ENCODE data around the gene SOX6.

SOX6 gene

GRCh38 chr11:15985127-15985859 lies 371.1 kb downstream of the SOX6 start:
- DNase-seq, result no peak

GRCh38 chr11:15981292-15981691 lies 375.1 kb downstream of the SOX6 start:
- no peak for DNase-seq

DNA sequence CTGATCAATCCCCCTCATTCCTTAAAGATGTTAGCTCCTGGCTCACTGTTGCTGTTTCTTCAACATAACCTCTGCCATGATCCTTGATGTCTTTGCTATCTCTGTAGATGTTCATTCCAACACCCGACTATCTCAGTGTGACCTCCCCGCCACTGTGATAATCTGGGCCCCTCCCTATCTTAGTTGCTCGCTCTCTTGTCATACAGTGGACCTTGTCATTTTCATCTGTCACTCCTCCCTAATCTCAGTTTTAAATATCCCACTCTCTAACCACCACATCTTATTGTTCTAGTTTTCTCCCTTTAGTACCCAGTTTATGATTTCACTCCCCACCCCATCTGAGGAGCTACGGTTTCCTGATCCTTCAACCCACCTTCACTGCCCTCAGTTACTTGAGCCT lies 379.2 kb downstream of the SOX6 start:
- DNase-seq, result no peak

- no peak for DNase-seq
Observed at GRCh38 chr11:15976433-15977045, 379.8 kb downstream of the SOX6 start.

GRCh38 chr11:15975742-15976141 lies 380.6 kb downstream of the SOX6 start:
- no peak for DNase-seq

DNA sequence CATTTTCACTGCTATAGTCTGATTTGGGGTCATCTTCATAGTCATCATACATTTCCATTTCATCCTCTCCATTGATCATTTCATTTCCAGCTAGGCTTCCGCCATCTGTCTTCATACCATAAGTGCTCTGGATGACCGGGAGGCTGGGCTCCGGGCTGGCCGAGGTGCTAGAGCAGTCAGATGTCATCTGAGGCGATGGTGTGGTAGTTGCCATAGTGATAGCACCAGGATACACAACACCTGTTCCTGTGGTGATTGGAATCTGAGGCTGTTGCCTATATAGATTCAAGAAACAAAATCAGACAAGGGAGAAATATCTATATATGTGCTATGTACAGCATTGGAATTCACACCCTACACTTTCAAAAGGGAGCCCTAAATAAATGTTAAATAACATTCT lies 383.5 kb downstream of the SOX6 start:
- DNase-seq, result no peak

DNA sequence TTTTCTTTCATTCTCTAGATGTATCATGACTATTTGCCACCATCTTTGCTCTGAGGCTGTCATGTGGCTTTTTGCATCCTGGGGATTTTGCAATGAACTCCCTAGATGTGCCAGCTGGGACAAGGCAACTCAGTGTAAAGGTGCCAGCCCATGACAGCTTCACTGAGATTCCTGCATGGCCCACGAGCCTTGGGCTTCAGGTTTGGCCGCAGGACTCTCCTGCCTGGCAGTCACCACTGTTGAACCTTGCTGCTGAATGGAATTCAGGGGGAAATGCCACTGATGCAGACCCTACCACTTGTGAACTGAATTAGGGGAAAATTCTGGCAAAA lies 385.2 kb downstream of the SOX6 start:
- DNase-seq, result no peak

GRCh38 chr11:15970506-15971214 lies 385.7 kb downstream of the SOX6 start:
- DNase-seq, result no peak

- DNase-seq, result no peak
Observed at GRCh38 chr11:15969701-15970329, 386.5 kb downstream of the SOX6 start.

- peak; percentile 54 for DNase-seq
Observed at GRCh38 chr11:15969281-15969680, 387.1 kb downstream of the SOX6 start.

DNA sequence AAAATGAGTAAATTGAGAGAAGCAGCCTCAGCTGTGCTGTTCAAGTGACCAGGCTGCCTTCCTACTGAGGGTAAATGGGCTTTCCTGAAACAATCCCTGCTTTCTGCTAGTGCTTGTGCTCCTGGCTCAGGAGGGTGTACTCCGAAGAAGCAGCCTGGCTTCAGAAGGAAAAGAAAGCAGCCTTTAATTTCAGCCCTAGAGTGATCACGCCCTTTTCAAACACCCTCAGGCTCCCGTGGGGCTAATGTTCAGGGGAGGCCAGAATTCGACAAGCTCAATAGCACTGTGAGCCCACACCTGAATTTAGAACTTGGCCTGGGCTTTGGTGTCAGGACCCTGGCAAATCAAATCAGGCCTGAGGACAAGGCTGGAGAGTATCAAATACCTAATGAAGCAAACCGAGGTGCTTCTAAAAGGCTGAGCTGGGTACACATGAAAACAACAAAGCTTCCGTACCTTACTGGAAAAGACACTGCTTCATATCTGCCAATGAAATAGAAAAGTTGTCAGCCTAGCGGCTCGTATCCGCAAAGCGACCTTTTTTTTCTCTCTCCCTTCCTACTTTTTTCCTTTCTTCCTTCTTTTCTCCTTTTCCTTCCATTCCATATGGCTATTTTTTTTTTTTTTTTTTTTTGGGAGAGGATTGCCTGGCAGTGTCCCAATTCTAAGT lies 387.8 kb downstream of the SOX6 start:
- DNase-seq, result no peak

DNA sequence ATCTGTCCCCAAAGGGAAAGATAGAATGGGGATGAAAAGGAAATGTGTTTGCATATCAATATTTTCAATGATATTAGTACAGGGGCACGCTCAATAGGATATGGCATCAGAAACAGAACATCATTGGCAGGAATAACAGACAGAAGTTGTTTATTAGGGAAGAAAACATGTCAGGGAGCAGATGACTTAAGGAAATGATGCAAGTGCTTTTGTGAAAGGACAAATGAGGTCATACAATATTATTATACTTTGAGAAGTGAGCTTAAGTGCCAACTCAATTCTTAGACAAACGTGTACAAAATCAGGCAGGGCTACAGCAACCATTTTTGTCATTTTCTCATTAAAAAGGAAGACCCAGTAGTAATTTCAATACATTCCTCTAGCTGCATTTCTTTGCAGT lies 388.4 kb downstream of the SOX6 start:
- no peak for DNase-seq

DNA sequence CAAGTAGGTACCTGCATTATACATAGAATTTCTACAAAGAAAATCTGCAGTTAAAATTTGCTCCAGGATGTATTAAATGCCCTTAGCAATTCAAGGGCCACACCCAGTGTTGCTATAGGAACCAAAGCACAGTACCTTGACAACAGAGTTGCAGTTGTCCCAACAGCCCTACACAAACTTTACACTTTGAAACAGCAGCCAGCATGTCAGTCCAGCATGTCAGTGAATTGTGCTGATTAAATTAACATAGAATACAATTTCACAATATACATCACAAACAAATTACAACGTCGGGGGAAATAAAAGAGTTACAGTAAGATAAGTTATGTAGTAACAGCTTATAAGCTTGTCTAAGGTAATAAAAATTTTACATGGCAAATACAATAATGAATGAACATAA lies 389.2 kb downstream of the SOX6 start:
- DNase-seq, result no peak

GRCh38 chr11:15965562-15966250 lies 390.6 kb downstream of the SOX6 start:
- DNase-seq, result no peak

DNA sequence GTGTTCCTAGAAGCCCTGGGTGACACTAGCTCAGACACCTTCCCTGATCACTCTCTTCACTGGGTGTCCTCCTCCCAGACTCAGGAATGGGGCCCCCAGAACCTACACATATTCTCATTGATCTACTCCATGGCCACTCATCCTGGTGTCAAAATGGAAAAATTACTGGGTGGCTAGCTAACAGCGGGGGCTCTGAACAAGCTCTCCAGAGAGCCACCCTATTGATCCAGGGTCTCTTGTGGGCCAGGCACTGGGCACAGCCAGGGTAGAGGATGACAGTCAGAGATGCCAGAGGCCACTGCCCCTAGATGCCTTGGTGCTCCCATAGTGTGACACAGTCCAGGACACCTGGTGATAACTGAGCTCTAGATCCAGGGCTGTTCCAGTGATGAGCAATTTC lies 393.1 kb downstream of the SOX6 start:
- DNase-seq, result no peak

GRCh38 chr11:15958910-15959309 lies 397.4 kb downstream of the SOX6 start:
- DNase-seq, result no peak

DNA sequence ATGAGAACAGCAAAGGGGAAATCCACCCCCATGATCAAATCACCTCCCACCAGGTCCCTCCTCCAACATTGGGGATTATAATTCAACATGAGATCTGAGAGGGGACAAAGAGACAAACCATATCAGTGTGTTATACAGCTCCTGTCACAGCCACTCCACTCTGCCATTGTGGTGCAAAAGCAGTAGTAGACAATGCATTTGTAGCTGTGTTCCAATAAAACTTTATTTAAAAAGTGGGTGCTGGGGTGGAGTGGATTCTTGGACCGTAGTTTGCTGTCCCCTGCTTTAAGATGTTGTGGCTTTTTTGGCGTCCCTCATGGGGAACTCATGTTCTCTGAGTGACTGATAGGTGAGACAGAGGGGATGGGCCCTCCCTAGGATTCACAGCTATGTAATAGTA lies 399.1 kb downstream of the SOX6 start:
- DNase-seq, result no peak

GRCh38 chr11:15956302-15956701 lies 400.0 kb downstream of the SOX6 start:
- DNase-seq, result no peak

DNA sequence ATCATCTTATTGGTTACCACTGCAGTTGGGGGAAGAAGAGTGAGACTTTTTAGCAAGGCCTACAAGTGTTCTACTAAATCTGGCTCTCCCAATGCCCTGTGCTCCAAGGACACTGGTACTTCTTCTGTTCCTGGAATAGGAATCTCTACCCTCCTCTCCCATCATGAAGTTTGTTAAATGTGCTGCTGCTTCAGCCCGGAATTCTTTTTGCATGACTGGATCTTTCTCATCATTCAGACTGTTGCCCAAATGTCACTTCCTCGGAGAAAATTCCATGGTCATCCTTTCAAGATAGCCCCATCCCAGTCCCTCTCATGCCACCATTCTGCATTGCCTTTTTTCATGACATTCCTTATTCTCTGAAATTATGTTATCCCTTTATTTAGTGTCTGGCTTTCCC lies 400.8 kb downstream of the SOX6 start:
- DNase-seq, result no peak

- DNase-seq, result no peak
Observed at GRCh38 chr11:15947681-15948648, 408.4 kb downstream of the SOX6 start.

DNA sequence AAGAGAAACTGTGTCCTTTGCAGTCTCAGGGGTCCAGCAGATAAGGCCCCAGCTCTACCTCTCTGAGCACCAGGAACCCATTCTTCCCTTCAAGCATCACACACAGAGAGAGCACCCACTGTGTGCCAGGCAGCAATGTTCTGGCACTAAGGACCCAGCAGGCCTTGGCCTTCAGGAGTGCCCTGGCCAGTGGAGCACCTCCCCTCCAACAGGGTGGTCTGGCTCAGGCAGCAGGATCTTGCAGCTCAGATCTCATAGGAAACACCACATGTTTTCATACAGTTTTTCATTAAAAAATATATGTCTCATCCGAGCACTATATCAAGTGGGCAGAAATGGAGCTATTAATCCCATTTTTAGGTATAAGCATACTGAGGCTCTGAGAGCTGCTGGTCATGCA lies 410.6 kb downstream of the SOX6 start:
- DNase-seq, result no peak
